Activated gamma-delta T cell treated with anti-CD3 and anti-CD28 coated beads, Interleukin-2, amount 50 U/mL, for 16 hours (primary cell): ENCODE measurements around the gene TMIE.
A peak's percentile ranks its signal among the peaks of the same experiment; 100 is the strongest.
"Not testable (repeated sequence)": the region's sequence is repeated elsewhere in the genome, so short reads cannot be mapped to it uniquely, and the experiment has no call there.

Source experiments
- DNase-seq: peaks from one replicate; pipeline ENCODE4 v3.0.0-alpha.2; 2020; ENCODE audit warnings: low read depth

Gene TMIE

GRCh38 chr3:46685446-46685845 lies 15.7 kb upstream of the TMIE start:
- DNase-seq = no peak

GRCh38 chr3:46690798-46691197 lies 10.4 kb upstream of the TMIE start:
- DNase-seq = no peak

- DNase-seq = no peak
Measured at GRCh38 chr3:46692566-46692990, 8.6 kb upstream of the TMIE start.

- DNase-seq = peak; percentile 40
Measured at GRCh38 chr3:46693038-46693891, 7.9 kb upstream of the TMIE start, which contains the start of gene ALS2CL. TSS of gene ALS2CL (minus strand) at chr3:46693679. CDS start at chr3:46689440, 4,239 bp downstream.

GRCh38 chr3:46693892-46694226 lies 7.3 kb upstream of the TMIE start:
- no peak for DNase-seq

GRCh38 chr3:46694520-46694919 lies 6.7 kb upstream of the TMIE start:
- no peak for DNase-seq

- no peak for DNase-seq
Measured at GRCh38 chr3:46695177-46695961, 5.8 kb upstream of the TMIE start.

- DNase-seq = no peak
Measured at GRCh38 chr3:46695962-46696894, 5.0 kb upstream of the TMIE start.

- no peak for DNase-seq
Measured at GRCh38 chr3:46699676-46700523, 1.3 kb upstream of the TMIE start.

- no peak for DNase-seq
Measured at GRCh38 chr3:46700772-46701171, 420 bp upstream of the TMIE start.

- no peak for DNase-seq
Measured at GRCh38 chr3:46702246-46703012, 1.2 kb downstream of the TMIE start.

- no peak for DNase-seq
Measured at GRCh38 chr3:46703013-46703520, 1.9 kb downstream of the TMIE start.

GRCh38 chr3:46704346-46704745 lies 3.2 kb downstream of the TMIE start:
- not testable (repeated sequence) for DNase-seq

GRCh38 chr3:46705022-46705530 lies 3.9 kb downstream of the TMIE start:
- peak; percentile 38 for DNase-seq

- no peak for DNase-seq
Measured at GRCh38 chr3:46705751-46706552, 4.8 kb downstream of the TMIE start.

- no peak for DNase-seq
Measured at GRCh38 chr3:46706771-46707582, 5.8 kb downstream of the TMIE start.

GRCh38 chr3:46707601-46708011 lies 6.4 kb downstream of the TMIE start:
- no peak for DNase-seq
